ENCODE results near the gene CD44. TPM values are rescaled to one million over a fixed set of nuclear protein-coding genes. Genes with fewer than 3 reads are reported as not detected.
A peak's percentile ranks its signal among the peaks of the same experiment; 100 is the strongest.

Gene CD44
- total RNA-seq, 2 donors from 2014 or later, result 408 to 664 TPM

GRCh38 chr11:35165423-35166368 lies 26.7 kb downstream of the CD44 start:
- no peaks in the 10 kb centered on the region for H3K27me3 Mint-ChIP-seq
- H3K4me1 Mint-ChIP-seq, result peaks cover 92% of the 10 kb centered on the region
- H3K27ac Mint-ChIP-seq, result peak overlapping the region; percentile 99
- H3K9me3 Mint-ChIP-seq, result no peaks in the 10 kb centered on the region
- peak overlapping the region; percentile 93 for H3K4me3 Mint-ChIP-seq
- H3K36me3 Mint-ChIP-seq (ENCODE audit: low read depth), result peaks cover 93% of the 10 kb centered on the region
- ATAC-seq (replicated peaks), result peak; percentile 73

- H3K27ac Mint-ChIP-seq, result peak overlapping the region; percentile 99
- peaks cover 93% of the 10 kb centered on the region for H3K36me3 Mint-ChIP-seq (ENCODE audit: low read depth)
- no peaks in the 10 kb centered on the region for H3K9me3 Mint-ChIP-seq
- H3K4me3 Mint-ChIP-seq, result peak overlapping the region; percentile 93
- H3K27me3 Mint-ChIP-seq, result no peaks in the 10 kb centered on the region
- peaks cover 90% of the 10 kb centered on the region for H3K4me1 Mint-ChIP-seq
- ATAC-seq (replicated peaks), result peak; percentile 66
Observed at GRCh38 chr11:35166369-35167360, 27.7 kb downstream of the CD44 start.

GRCh38 chr11:35167426-35167954 lies 28.5 kb downstream of the CD44 start:
- Mint-ChIP-seq H3K36me3 (ENCODE audit: low read depth) (peaks cover 93% of the 10 kb centered on the region), H3K27me3 (no peaks in the 10 kb centered on the region), H3K27ac (peak overlapping the region; percentile 99), H3K9me3 (no peaks in the 10 kb centered on the region), H3K4me1 (peaks cover 90% of the 10 kb centered on the region), H3K4me3 (peak overlapping the region; percentile 93)
- ATAC-seq (replicated peaks), result no peak

- H3K27me3 Mint-ChIP-seq, result no peaks in the 10 kb centered on the region
- peak overlapping the region; percentile 99 for H3K27ac Mint-ChIP-seq
- H3K9me3 Mint-ChIP-seq, result no peaks in the 10 kb centered on the region
- peaks cover 90% of the 10 kb centered on the region for H3K4me1 Mint-ChIP-seq
- peak overlapping the region; percentile 93 for H3K4me3 Mint-ChIP-seq
- ATAC-seq (replicated peaks), result no peak
- H3K36me3 Mint-ChIP-seq (ENCODE audit: low read depth), result peaks cover 93% of the 10 kb centered on the region
Observed at GRCh38 chr11:35168671-35169070, 29.7 kb downstream of the CD44 start.

GRCh38 chr11:35169112-35169511 lies 30.1 kb downstream of the CD44 start:
- peak overlapping the region; percentile 93 for H3K4me3 Mint-ChIP-seq
- no peaks in the 10 kb centered on the region for H3K9me3 Mint-ChIP-seq
- H3K36me3 Mint-ChIP-seq (ENCODE audit: low read depth), result peaks cover 93% of the 10 kb centered on the region
- peak overlapping the region; percentile 99 for H3K27ac Mint-ChIP-seq
- ATAC-seq (replicated peaks), result no peak
- peaks cover 90% of the 10 kb centered on the region for H3K4me1 Mint-ChIP-seq
- no peaks in the 10 kb centered on the region for H3K27me3 Mint-ChIP-seq

- peaks cover 90% of the 10 kb centered on the region for H3K4me1 Mint-ChIP-seq
Observed at GRCh38 chr11:35169754-35170153, 30.8 kb downstream of the CD44 start.

GRCh38 chr11:35170503-35170902 lies 31.5 kb downstream of the CD44 start:
- H3K4me3 Mint-ChIP-seq, result peak overlapping the region; percentile 93
- peak overlapping the region; percentile 99 for H3K27ac Mint-ChIP-seq
- no peaks in the 10 kb centered on the region for H3K9me3 Mint-ChIP-seq
- ATAC-seq (replicated peaks), result no peak
- H3K4me1 Mint-ChIP-seq, result peaks cover 95% of the 10 kb centered on the region
- H3K27me3 Mint-ChIP-seq, result no peaks in the 10 kb centered on the region
- H3K36me3 Mint-ChIP-seq (ENCODE audit: low read depth), result peaks cover 100% of the 10 kb centered on the region

More at GRCh38 chr11:35169754-35170153, 30.8 kb downstream of the CD44 start:
- no peak for ATAC-seq (replicated peaks)
- Mint-ChIP-seq H3K9me3 (no peaks in the 10 kb centered on the region), H3K4me3 (peak overlapping the region; percentile 93), H3K27ac (peak overlapping the region; percentile 99), H3K27me3 (no peaks in the 10 kb centered on the region), H3K36me3 (ENCODE audit: low read depth) (peaks cover 94% of the 10 kb centered on the region)

- Mint-ChIP-seq H3K27ac (peak overlapping the region; percentile 99), H3K27me3 (no peaks in the 10 kb centered on the region), H3K4me1 (peaks cover 89% of the 10 kb centered on the region), H3K4me3 (peak overlapping the region; percentile 93), H3K9me3 (no peaks in the 10 kb centered on the region), H3K36me3 (ENCODE audit: low read depth) (peaks cover 99% of the 10 kb centered on the region)
- no peak for ATAC-seq (replicated peaks)
Observed at GRCh38 chr11:35171226-35171625, 32.3 kb downstream of the CD44 start.

- peak overlapping the region; percentile 93 for H3K4me3 Mint-ChIP-seq
- H3K4me1 Mint-ChIP-seq, result peaks cover 89% of the 10 kb centered on the region
- ATAC-seq (replicated peaks), result peak; percentile 27
- peak overlapping the region; percentile 82 for H3K27ac Mint-ChIP-seq
- H3K36me3 Mint-ChIP-seq (ENCODE audit: low read depth), result peaks cover 99% of the 10 kb centered on the region
- H3K27me3 Mint-ChIP-seq, result no peaks in the 10 kb centered on the region
- no peaks in the 10 kb centered on the region for H3K9me3 Mint-ChIP-seq
Observed at GRCh38 chr11:35173011-35173511, 34.1 kb downstream of the CD44 start.

GRCh38 chr11:35173616-35174566 lies 34.9 kb downstream of the CD44 start:
- peak overlapping the region; percentile 93 for H3K4me3 Mint-ChIP-seq
- no peaks in the 10 kb centered on the region for H3K27me3 Mint-ChIP-seq
- peak overlapping the region; percentile 82 for H3K27ac Mint-ChIP-seq
- peaks cover 99% of the 10 kb centered on the region for H3K36me3 Mint-ChIP-seq (ENCODE audit: low read depth)
- H3K9me3 Mint-ChIP-seq, result no peaks in the 10 kb centered on the region
- peaks cover 87% of the 10 kb centered on the region for H3K4me1 Mint-ChIP-seq
- no peak for ATAC-seq (replicated peaks)

GRCh38 chr11:35174666-35175065 lies 35.7 kb downstream of the CD44 start:
- H3K9me3 Mint-ChIP-seq, result no peaks in the 10 kb centered on the region
- peak overlapping the region; percentile 82 for H3K27ac Mint-ChIP-seq

GRCh38 chr11:35177370-35177769 lies 38.4 kb downstream of the CD44 start:
- peak overlapping the region; percentile 39 for H3K4me3 Mint-ChIP-seq
- no peaks in the 10 kb centered on the region for H3K9me3 Mint-ChIP-seq
- peaks cover 85% of the 10 kb centered on the region for H3K4me1 Mint-ChIP-seq
- peaks cover 98% of the 10 kb centered on the region for H3K36me3 Mint-ChIP-seq (ENCODE audit: low read depth)
- peak overlapping the region; percentile 41 for H3K27ac Mint-ChIP-seq
- peak; percentile 68 for ATAC-seq (replicated peaks)
- H3K27me3 Mint-ChIP-seq, result no peaks in the 10 kb centered on the region

More at GRCh38 chr11:35174666-35175065, 35.7 kb downstream of the CD44 start:
- Mint-ChIP-seq H3K4me1 (peaks cover 87% of the 10 kb centered on the region), H3K27me3 (no peaks in the 10 kb centered on the region), H3K36me3 (ENCODE audit: low read depth) (peaks cover 99% of the 10 kb centered on the region), H3K4me3 (peak overlapping the region; percentile 93)
- ATAC-seq (replicated peaks), result peak; percentile 50
